Measurements from ENCODE around the gene KAT14. TPM values are rescaled to one million over a fixed set of nuclear protein-coding genes. Genes with fewer than 3 reads are reported as not detected.

The KAT14 gene
- total RNA-seq, 4 donors from 2014 or later = 17.1 to 19.9 (median 18.8) TPM

DNA sequence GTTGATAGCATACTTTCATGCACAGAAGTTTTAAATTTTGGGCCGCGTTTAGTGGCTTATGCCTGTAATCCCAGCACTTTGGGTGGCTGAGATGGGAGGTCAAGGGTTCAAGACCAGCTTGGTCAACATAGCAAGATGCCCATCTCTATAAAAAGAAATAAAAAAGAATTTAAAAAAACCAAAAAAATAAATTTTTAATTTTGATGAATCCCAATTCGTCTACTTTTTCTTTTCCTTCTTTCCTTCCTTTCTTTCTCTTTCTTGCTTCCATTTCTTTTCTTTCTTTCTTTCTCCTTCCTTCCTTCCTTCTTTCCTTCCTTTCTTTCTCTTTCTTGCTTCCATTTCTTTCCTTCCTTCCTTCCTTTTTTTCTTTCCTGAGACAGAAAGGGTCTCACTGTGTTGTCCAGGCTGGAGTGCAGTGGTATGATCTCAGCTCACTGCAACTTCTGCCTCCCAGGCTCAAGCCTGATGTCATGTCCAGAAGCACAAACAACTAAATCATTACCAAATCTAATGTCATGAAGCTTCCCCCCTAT, 95.8 kb downstream of the KAT14 start:
- H3K4me3 ChIP-seq = no peak overlapping the region
- no peak for ATAC-seq
- no peaks in the 10 kb centered on the region for H3K4me1 ChIP-seq
- peaks cover 0 to 7% (median 0%) of the 10 kb centered on the region in 3 donors for H3K9me3 ChIP-seq
- no peak for TF ChIP-seq POLR2A (IDR thresholded peaks at IDR 0.05)
- no peak for TF ChIP-seq POLR2AphosphoS5 (IDR thresholded peaks at IDR 0.05)
- WGBS, 2 donors (ENCODE audit: low coverage in 1 of 2) = 47 to 83% methylated on average over 1 to 3 of the region's 3 CpGs
- H3K36me3 ChIP-seq = no peaks in the 10 kb centered on the region
- no peak overlapping the region for H3K27ac ChIP-seq
- H3K27me3 ChIP-seq = no peaks in the 10 kb centered on the region

Small RNA genes within 50 kb of the gene (small RNA-seq; reads per million reads assigned to genes)
- gene RF00019 (0 reads per million in 4 donors), gene RNU7-137P (0 reads per million in 4 donors)

Other genes with a start within 250 kb of the KAT14 start
- gene SNX5, start 169.1 kb upstream of the KAT14 start, total RNA-seq = 10 to 100 TPM; 47.5 to 90.9 (median 70.2) TPM
- 10 to 100 TPM in 2 of 4 donors, 1 to 10 TPM in 2; 6.3 to 13.5 (median 9.9) TPM for gene MGME1, start 168.8 kb upstream of the KAT14 start, total RNA-seq
- under 1 TPM in 1 of 4 donors, not detected in 3; 0.69 TPM for gene OVOL2, start 79.9 kb upstream of the KAT14 start, total RNA-seq
- gene PET117, start within 50 bp of the KAT14 start, total RNA-seq = 10 to 100 TPM; 22.3 to 38.9 (median 23.9) TPM
- 10 to 100 TPM in 3 of 4 donors, 1 to 10 TPM in 1; 7.8 to 19.7 (median 16.8) TPM for gene ZNF133, start 150.7 kb downstream of the KAT14 start, total RNA-seq

All from gastroesophageal sphincter (tissue), 4 donors.